ENCODE data around the gene PAX6.

PAX6 gene

GRCh38 chr11:31821766-31822165 lies 10.6 kb upstream of the PAX6 start:
- peak; percentile 5 for DNase-seq (ENCODE audit: low spot score)
- no peak for TF ChIP-seq CTCF (IDR thresholded peaks at IDR 0.05; ENCODE audit: extremely low read depth, missing control alignments)

- TF ChIP-seq CTCF (IDR thresholded peaks at IDR 0.05; ENCODE audit: extremely low read depth, missing control alignments): no peak
- peak; percentile 4 for DNase-seq (ENCODE audit: low spot score)
Observed at GRCh38 chr11:31821235-31821764, 10.2 kb upstream of the PAX6 start.

- DNase-seq (ENCODE audit: low spot score): peak; percentile 22
- TF ChIP-seq CTCF (IDR thresholded peaks at IDR 0.05; ENCODE audit: extremely low read depth, missing control alignments): no peak
Observed at GRCh38 chr11:31820438-31820818, 9.3 kb upstream of the PAX6 start.

- no peak for TF ChIP-seq CTCF (IDR thresholded peaks at IDR 0.05; ENCODE audit: extremely low read depth, missing control alignments)
- DNase-seq (ENCODE audit: low spot score): no peak
Observed at GRCh38 chr11:31819621-31820437, 8.7 kb upstream of the PAX6 start.

GRCh38 chr11:31818874-31819331 lies 7.8 kb upstream of the PAX6 start:
- DNase-seq (ENCODE audit: low spot score): no peak
- TF ChIP-seq CTCF (IDR thresholded peaks at IDR 0.05; ENCODE audit: extremely low read depth, missing control alignments): no peak

GRCh38 chr11:31818425-31818755 lies 7.3 kb upstream of the PAX6 start:
- DNase-seq (ENCODE audit: low spot score): no peak
- no peak for TF ChIP-seq CTCF (IDR thresholded peaks at IDR 0.05; ENCODE audit: extremely low read depth, missing control alignments)

GRCh38 chr11:31817621-31818424 lies 6.7 kb upstream of the PAX6 start:
- DNase-seq (ENCODE audit: low spot score): peak; percentile 28
- TF ChIP-seq CTCF (IDR thresholded peaks at IDR 0.05; ENCODE audit: extremely low read depth, missing control alignments): no peak

Data from GM20000 (cell line).